DND-41 (cell line): ENCODE measurements around the gene UFSP2.

ENCODE experiments used
- CTCF ChIP-seq: IDR thresholded peaks from 2 replicates; pipeline ENCODE4 v1.5.1; 2012; ENCODE audit warnings: borderline replicate concordance, low read length, moderate library complexity, mild to moderate bottlenecking; ENCODE audit not compliant: poor library complexity, severe bottlenecking; ENCODE audit errors: extremely low read depth
- EZH2 ChIP-seq: IDR thresholded peaks from 3 replicates; pipeline ENCODE4 v1.6.1; 2012; ENCODE audit warnings: borderline replicate concordance, low read depth, mild to moderate bottlenecking, moderate library complexity, low read length, inconsistent platforms; ENCODE audit not compliant: severe bottlenecking

- no peak for TF ChIP-seq EZH2
- TF ChIP-seq CTCF, result no peak
Observed at GRCh38 chr4:185384930-185385331, 40.8 kb downstream of the UFSP2 start.
